BJ (cell line): ENCODE results near the gene CSNK1D. TPM values are rescaled to one million over a fixed set of nuclear protein-coding genes. Genes with fewer than 3 reads are reported as not detected.

Experiments used
- CTCF ChIA-PET: fragments of 350-600 bp; formaldehyde crosslinking; extraction: SDS; loops from one replicate; lab custom pipeline; 2021; ENCODE audit warnings: antibody characterized with exemption, inconsistent platforms; lab: Yijun Ruan, JAX
- POLR2A ChIA-PET: fragments of 300-600 bp; sonication (Branson Sonifier 250); formaldehyde crosslinking; extraction: SDS; loops from one replicate; lab custom pipeline; 2021; ENCODE audit warnings: antibody characterized with exemption; lab: Charles Lee
- DNase-seq: peaks from one replicate; pipeline ENCODE4 v3.0.0-alpha.2; 2011; ENCODE audit warnings: low read depth
- H3K27me3 ChIP-seq: 2 replicates; pipeline ENCODE4 v1.6.0; 2011; ENCODE audit warnings: low read length; ENCODE audit not compliant: control insufficient read depth, insufficient read depth
- H3K36me3 ChIP-seq: 2 replicates; pipeline ENCODE4 v1.5.1; 2011; ENCODE audit warnings: low read length; ENCODE audit not compliant: control insufficient read depth, insufficient read depth
- H3K4me3 ChIP-seq: 2 replicates; pipeline ENCODE4 v1.5.1; 2011; ENCODE audit warnings: low read depth, mild to moderate bottlenecking, control low read depth, low read length
- CTCF ChIP-seq: IDR thresholded peaks from 2 replicates; pipeline ENCODE4 v1.5.1; 2011; ENCODE audit warnings: low read depth, mild to moderate bottlenecking, control low read depth, inconsistent platforms, low read length, moderate library complexity; ENCODE audit not compliant: insufficient read depth
- polyA plus RNA-seq: library from polyadenylated mRNA; depleted of rRNA; stranded (reverse); fragments of >200 nt; gene quantifications from 2 replicates; pipeline ENCODE4 v1.2.3, GENCODE V29; 2011

Gene CSNK1D
- polyA plus RNA-seq, 1 experiment: 118 TPM

DNA sequence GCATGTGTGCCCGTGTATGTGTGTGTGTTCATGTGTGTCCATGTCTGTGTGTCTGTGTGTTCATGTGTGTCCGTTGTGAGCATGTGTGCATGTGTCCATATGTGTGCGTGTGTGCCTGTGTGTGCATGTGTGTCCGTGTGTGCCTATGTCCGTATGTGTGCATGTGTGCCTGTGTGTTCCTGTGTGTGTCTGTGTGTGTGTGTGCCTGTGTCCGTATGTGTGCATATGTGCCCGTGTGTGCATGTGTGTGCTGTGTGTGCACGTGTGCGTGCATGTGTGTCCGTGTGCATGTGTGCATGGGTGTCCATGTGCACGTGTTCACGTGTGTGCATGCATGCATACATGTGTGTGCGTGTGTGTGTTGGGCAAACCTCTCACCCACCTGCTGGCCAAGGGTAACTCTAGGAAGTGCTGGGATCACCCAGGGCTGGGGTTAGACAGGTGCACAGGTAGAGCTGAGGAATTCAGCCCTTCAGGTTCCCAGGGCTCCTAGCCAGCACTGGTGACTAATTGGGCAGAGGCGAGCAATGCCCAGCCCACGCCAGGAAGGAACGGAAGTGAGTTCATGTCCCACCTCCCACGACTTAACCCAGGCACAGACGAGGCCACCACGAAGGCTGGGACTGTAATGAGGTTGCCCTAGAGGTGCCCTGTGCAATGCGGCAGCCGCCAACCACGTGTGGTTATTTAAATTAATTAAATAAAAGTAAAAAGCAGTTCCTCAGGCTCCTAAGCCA lies 8.2 kb upstream of the CSNK1D start:
- ChIA-PET CTCF (interaction anchor here (0.7 kb wide), 1 partner anchor 11 kb away, joined by 3 read pairs; no protein-coding TSS in a partner anchor), POLR2A (no interaction called here)
- no peak for TF ChIP-seq CTCF
- Histone ChIP-seq H3K4me3 (no peak overlapping the region), H3K27me3 (no peaks in the 10 kb centered on the region), H3K36me3 (no peaks in the 10 kb centered on the region)
- no peak for DNase-seq

- ChIA-PET POLR2A (no interaction called here), CTCF (interaction anchor here (0.7 kb wide), 1 partner anchor 11 kb away, joined by 3 read pairs; no protein-coding TSS in a partner anchor)
- no peaks in the 10 kb centered on the region for H3K36me3 ChIP-seq
- H3K27me3 ChIP-seq: no peaks in the 10 kb centered on the region
- DNase-seq: no peak
- no peak for TF ChIP-seq CTCF
- no peak overlapping the region for H3K4me3 ChIP-seq
These were observed 7.6 kb upstream of the CSNK1D start for GRCh38 chr17:82281076-82281475.

DNA sequence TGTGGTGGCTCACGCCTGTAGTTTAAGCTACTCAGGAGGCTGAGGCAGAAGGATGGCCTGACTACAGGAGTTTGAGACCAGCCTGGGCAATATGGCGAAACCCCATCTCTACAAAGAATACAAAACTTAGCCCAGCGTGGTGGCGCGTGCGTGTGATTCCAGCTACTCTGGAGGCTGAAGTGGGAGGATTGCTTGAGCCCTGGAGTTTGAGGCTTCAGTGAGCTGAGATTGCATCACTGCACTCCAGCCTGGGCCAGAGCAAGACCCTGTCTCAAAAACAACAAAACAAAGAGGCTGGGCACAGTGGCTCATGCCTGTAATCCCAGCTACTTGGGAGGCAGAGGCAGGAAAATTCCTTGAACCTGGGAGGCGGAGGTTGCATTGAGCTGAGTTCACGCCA lies 7.0 kb upstream of the CSNK1D start:
- no peak for DNase-seq
- ChIA-PET POLR2A (no interaction called here), CTCF (no interaction called here)
- Histone ChIP-seq H3K36me3 (no peaks in the 10 kb centered on the region), H3K4me3 (no peak overlapping the region), H3K27me3 (no peaks in the 10 kb centered on the region)
- no peak for TF ChIP-seq CTCF

DNA sequence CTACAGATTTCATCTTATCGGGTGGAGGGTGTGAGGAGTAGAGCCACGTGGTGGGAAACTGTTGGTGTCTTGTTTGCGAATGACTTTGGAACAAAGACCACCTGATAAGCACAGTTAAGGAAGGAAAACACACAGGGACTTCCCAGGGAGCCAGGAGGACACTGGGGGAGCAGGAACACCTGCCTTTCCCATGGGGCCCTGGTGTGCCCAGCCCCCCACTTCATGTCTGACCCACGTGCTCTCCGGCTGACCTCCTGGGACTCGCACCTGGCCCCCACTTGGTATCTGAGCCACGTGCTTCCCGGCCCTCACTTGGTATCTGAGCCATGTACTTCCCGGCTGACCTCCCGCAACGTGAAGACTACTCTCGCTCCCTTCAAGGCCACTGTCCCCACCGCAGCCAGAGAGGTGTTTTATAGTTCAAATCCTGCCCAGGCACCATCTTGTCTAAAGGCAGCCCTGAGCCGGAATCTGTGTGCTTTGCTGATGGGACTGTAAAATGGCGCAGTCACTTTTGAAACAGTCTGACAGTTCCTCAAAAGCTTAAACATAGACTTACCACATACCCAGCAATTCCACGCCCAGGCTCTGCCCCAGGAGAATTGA lies 5.4 kb upstream of the CSNK1D start:
- no peak for TF ChIP-seq CTCF
- no peak for DNase-seq
- H3K27me3 ChIP-seq: no peaks in the 10 kb centered on the region
- ChIA-PET POLR2A (no interaction called here), CTCF (no interaction called here)
- H3K4me3 ChIP-seq: no peak overlapping the region
- no peaks in the 10 kb centered on the region for H3K36me3 ChIP-seq

- Histone ChIP-seq H3K4me3 (no peak overlapping the region), H3K36me3 (no peaks in the 10 kb centered on the region), H3K27me3 (no peaks in the 10 kb centered on the region)
- ChIA-PET POLR2A (no interaction called here), CTCF (no interaction called here)
- no peak for DNase-seq
- no peak for TF ChIP-seq CTCF
These were observed 4.8 kb upstream of the CSNK1D start for GRCh38 chr17:82278308-82278707.
